GM12865 (cell line): Measurements from ENCODE around the gene KCNJ3.

Experiments used
- DNase-seq: peaks from one replicate; pipeline ENCODE4 v3.0.0; 2010; ENCODE audit warnings: low read depth
- H3K4me3 ChIP-seq: 2 replicates; pipeline ENCODE4 v1.5.1; 2011; ENCODE audit warnings: mild to moderate bottlenecking, low read depth, low read length, control low read depth
- TF ChIP-seq, protein P1 (sequence below): IDR thresholded peaks from 2 replicates; pipeline ENCODE4 v1.5.1; 2011; ENCODE audit warnings: low read length, control low read depth, low read depth, inconsistent platforms; ENCODE audit not compliant: insufficient read depth; ENCODE audit errors: missing control alignments

KCNJ3 gene

DNA sequence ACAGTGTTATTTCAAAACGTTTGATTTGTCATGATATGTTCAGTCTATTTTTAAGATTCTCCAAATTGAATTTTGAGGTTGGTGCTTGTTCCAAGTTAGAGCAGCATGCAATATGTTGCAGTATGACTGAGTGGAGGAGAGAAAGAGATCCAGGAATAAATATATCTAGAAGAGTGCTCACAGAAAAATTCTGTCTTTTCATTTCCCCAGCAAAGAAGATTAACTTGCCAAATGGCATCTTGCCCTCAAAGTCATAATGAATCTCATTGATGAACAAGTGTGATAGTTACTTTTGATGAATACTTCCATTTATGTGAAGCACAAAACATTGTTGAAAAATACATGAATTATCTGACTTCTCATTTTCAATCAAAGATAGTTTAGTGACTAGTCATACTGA lies 95.9 kb downstream of the KCNJ3 start:
- no peak overlapping the region for H3K4me3 ChIP-seq
- DNase-seq, result no peak
- TF ChIP-seq, protein P1, sequence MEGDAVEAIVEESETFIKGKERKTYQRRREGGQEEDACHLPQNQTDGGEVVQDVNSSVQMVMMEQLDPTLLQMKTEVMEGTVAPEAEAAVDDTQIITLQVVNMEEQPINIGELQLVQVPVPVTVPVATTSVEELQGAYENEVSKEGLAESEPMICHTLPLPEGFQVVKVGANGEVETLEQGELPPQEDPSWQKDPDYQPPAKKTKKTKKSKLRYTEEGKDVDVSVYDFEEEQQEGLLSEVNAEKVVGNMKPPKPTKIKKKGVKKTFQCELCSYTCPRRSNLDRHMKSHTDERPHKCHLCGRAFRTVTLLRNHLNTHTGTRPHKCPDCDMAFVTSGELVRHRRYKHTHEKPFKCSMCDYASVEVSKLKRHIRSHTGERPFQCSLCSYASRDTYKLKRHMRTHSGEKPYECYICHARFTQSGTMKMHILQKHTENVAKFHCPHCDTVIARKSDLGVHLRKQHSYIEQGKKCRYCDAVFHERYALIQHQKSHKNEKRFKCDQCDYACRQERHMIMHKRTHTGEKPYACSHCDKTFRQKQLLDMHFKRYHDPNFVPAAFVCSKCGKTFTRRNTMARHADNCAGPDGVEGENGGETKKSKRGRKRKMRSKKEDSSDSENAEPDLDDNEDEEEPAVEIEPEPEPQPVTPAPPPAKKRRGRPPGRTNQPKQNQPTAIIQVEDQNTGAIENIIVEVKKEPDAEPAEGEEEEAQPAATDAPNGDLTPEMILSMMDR, result no peak

DNA sequence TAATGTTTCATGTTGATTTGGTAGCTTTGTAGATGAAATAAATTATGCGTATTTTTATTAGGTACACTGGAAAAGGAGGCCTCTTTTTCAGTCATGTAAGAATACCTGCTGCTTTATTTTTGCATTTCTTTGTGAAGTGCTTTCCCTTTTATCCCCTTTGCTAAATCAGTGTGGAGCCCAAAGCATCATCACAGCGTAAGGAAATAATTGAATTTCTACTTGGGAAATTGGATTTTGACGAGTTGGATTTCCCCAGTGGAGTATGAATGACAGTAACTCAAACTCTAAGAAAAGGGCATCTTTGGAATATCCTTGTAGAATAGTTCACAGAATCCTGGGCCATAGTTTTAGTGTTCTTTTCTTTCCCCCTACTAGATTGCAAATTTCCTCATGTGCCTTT lies 97.2 kb downstream of the KCNJ3 start:
- H3K4me3 ChIP-seq, result no peak overlapping the region
- no peak for DNase-seq
- TF ChIP-seq, protein P1, result no peak

DNA sequence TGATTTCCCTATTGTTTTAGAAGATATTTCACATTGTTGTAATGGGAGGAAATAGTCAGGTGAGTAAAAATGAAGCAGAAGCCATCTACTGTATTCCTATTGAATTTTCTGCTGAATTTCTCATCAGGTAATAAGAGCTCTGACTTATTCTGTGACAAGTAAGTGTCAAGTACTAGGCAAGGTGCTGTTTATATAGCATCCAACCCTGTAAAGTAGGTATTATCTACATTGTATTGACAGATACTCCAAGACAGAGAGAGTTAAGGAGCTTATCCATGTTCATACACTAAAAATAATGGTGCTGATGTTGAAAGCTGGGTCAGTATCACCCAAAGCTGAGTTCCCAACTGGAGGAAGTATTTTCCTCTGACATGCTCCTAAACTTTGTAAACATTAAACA lies 106.0 kb downstream of the KCNJ3 start:
- H3K4me3 ChIP-seq, result no peak overlapping the region
- no peak for DNase-seq
- TF ChIP-seq, protein P1, result no peak

DNA sequence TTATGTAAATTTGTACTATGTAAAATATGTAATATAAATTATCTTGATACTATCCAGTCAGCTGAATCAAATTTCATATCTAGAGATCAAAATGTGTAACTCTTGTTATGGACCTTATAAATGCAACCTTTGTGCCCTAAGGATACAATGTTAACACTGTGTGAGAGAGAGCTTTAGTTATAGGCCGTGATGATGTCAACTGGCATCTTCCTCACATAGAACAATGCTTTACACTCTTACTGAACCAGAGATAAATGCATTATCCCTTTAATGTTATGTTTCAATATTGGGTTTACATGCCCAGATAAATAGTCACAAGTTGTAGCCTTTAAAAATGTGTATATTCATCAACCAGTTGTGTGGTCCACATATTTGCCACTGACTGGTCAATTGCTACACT lies 115.1 kb downstream of the KCNJ3 start:
- TF ChIP-seq, protein P1, result no peak
- no peak for DNase-seq
- H3K4me3 ChIP-seq, result no peak overlapping the region

DNA sequence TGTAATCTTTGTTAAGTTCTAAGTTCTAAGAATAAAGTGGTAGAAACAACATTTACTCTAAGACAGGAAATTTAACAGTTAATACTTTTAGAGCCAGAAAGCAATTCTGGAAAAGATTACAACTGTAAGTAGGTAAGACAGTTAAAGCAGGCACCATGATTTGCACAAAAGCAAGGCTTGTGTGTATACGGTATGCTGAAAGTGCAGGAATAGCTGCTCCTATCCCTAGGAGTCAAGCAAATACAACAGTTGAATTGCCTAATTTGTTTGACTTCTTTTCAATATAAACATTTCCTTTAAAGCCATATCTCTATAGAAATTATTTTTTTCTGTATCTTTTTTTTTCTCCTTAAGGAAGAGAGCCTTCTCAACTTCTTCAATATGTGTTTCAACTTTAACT lies 116.4 kb downstream of the KCNJ3 start:
- no peak for DNase-seq
- H3K4me3 ChIP-seq, result no peak overlapping the region
- TF ChIP-seq, protein P1, result no peak

DNA sequence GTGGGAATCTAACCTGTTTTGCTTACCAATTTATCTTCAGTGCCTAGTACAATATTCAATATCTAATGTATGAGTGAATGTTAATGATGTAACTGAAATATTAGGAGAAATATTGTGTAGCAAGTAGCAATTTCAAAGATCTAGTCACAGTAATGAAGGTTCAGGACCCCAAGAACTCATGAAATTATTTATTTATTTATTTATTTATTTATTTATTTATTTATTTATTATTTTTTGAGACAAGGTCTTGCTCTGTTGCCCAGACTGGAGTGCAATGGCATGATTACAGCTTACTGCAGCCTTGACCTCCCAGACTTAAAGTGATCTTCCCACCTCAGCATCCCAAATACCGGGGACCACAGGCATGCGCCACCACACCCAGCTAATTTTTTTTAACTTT lies 126.9 kb downstream of the KCNJ3 start:
- no peak for DNase-seq
- TF ChIP-seq, protein P1, result no peak
- no peak overlapping the region for H3K4me3 ChIP-seq

DNA sequence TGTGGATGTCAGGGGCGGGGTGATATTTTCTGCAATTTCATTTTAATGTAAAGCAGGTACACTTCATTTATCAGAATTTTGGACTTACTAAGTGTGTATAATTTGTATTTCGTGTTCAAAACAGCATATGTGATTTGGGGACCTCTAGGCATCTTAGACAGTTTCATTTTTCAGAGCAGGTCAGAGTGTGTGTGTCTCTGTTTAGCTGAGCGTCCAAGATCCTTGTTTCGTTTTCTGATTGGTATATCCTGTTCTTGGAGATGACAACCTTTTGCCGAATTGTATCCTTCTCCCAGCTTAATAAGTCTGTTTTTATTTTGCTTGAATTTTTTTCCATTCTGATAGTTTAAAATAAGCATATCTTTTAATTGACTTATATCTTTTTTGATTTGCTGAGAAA lies 128.3 kb downstream of the KCNJ3 start:
- H3K4me3 ChIP-seq, result no peak overlapping the region
- peak; percentile 3 for DNase-seq
- TF ChIP-seq, protein P1, result no peak
